GM21825 (cell line): ENCODE results near the gene RBM39.
"Not testable (repeated sequence)": the region's sequence is repeated elsewhere in the genome, so short reads cannot be mapped to it uniquely, and the experiment has no call there.

ENCODE experiments used
- ATAC-seq: cut with Tn5 transposase; IDR thresholded peaks from one replicate; pipeline ENCODE4 v1.9.1; 2021; ENCODE audit warnings: mild to moderate bottlenecking, moderate library complexity; ENCODE audit not compliant: unreplicated experiment

RBM39 gene

GRCh38 chr20:35729283-35729807 lies 12.7 kb downstream of the RBM39 start:
- no peak for ATAC-seq

DNA sequence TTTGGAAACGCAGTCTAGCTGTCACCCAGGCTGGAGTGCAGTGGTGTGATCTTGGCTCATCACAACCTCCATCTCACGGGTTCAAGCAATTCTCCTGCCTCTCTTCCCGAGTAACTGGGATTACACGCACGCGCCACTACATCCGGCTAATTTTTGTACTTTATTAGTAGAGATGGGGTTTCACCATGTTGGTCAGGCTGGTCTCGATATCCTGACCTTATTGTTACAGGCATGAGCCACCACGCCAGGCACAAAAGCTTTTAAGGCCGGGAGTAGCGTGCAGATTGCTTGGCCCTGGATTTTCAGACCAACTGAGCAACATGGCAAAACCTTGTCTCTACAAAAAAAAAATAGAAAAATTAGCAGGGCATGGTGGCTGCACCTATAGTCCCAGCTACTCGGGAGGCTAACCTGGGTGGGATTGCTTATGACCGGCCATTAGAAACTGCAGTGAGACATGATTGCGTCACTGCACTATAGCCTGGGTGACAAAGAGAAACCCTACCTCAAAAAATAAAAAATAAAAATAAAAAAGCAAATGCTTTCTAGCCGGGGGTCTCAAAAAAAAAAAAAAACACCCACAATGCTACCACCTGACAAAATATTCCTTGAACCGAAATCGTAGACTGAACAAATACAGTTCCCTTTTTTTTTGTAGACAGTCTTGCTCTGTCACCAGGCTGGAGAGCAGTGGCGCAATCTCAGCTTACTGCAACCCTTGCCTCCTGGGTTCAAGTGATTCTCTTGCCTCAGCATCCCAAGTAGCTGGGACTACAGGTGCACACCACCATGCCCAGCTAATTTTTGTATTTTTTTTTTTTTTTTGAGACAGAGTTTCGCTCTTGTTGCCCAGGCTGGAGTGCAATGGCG lies 15.0 kb downstream of the RBM39 start:
- no peak for ATAC-seq

GRCh38 chr20:35724321-35725230 lies 17.5 kb downstream of the RBM39 start:
- ATAC-seq, result no peak

GRCh38 chr20:35723652-35724320 lies 18.3 kb downstream of the RBM39 start:
- not testable (repeated sequence) for ATAC-seq

- not testable (repeated sequence) for ATAC-seq
Measured at GRCh38 chr20:35723275-35723639, 18.8 kb downstream of the RBM39 start.

- no peak for ATAC-seq
Measured at GRCh38 chr20:35721621-35722020, 20.4 kb downstream of the RBM39 start.

- ATAC-seq, result no peak
Measured at GRCh38 chr20:35721219-35721618, 20.8 kb downstream of the RBM39 start.

- no peak for ATAC-seq
Measured at GRCh38 chr20:35720165-35721123, 21.6 kb downstream of the RBM39 start.

GRCh38 chr20:35719717-35720116 lies 22.3 kb downstream of the RBM39 start:
- ATAC-seq, result no peak

DNA sequence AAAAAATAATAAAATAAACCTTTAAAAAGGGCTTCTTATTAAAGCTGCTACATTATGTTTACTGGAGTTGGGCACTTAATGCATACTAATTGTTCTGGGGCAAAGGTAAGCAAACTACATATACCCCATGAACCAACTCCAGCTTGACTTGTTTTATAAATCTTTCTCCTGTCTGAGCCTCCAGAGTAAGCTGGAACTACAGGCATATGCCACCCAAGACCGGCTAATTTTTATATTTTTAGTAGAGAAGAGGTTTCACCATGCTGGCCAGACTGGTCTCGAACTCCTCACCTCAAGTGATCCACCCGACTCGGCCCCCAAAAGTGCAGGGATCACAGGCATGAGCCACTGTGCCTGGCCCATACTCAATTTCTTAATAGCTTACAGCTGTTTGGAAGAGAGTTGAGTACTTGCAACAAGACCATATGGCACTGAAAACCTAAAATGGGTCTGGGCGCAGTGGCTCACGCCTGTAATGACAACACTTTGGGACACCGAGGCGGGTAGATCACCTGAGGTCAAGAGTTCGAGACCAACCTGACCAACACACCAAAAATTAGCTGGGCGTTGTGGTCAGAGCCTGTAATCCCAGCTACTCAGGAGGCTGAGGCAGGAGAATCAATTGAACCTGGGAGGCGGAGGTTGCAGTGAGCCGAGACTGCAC lies 23.0 kb downstream of the RBM39 start:
- ATAC-seq, result no peak

- not testable (repeated sequence) for ATAC-seq
Measured at GRCh38 chr20:35718321-35718720, 23.7 kb downstream of the RBM39 start.

- ATAC-seq, result no peak
Measured at GRCh38 chr20:35716330-35716729, 25.7 kb downstream of the RBM39 start.

DNA sequence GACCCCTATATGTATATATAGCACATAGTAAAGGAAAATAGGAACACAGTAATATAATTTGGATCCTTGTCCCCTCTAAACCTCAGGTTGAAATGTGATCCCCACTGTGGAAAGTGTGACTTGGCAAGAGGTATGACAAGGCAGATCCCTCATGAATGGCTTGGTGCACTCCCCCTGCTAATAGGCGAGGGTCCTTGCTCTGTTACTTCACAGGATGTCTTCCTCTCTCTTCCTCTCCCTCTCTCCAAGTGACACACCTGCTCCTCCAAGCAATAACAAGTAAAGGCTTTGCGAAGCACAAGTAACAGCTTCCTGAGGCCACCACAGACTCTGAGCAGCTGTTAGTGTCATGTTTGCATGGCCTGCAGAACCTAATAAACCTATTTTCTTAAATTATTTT lies 26.4 kb downstream of the RBM39 start:
- no peak for ATAC-seq

DNA sequence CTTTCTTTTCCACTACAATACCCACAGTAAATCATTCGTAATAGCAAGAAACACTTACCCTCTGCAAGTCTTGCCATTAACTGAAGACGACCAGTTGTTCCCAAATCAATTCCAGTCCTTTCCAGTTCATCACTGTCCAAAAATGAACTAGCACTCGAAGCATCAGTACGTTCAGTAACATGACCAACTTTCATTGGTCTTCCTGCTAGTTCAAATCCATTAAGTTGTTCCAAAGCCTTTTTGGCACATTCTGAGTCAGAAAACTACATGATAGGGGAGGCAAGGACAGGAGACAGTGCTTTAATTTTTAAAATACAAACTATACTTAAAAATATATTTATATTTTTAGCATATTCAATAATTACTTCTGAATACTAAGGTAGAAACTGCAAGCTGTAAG lies 27.9 kb downstream of the RBM39 start:
- ATAC-seq, result no peak

DNA sequence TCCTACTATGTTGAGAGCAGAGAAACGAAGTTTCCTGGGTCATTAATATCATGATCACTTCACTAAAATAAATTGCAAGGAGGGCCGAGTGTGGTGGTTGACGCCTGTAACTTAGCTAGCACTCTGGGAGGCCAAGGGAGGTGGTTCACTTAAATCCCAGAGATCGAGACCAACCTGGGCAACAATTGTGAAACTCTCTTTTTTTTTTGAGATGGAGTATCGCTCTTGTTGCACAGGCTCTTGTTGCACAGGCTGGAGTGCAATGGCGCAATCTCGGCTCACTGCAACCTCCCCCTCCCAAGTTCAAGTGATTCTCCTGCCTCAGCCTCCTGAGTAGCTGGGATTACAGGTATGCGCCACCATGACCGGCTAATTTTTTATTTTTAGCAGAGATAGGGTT lies 28.9 kb downstream of the RBM39 start:
- not testable (repeated sequence) for ATAC-seq

- ATAC-seq, result no peak
Measured at GRCh38 chr20:35711588-35712209, 30.4 kb downstream of the RBM39 start.

DNA sequence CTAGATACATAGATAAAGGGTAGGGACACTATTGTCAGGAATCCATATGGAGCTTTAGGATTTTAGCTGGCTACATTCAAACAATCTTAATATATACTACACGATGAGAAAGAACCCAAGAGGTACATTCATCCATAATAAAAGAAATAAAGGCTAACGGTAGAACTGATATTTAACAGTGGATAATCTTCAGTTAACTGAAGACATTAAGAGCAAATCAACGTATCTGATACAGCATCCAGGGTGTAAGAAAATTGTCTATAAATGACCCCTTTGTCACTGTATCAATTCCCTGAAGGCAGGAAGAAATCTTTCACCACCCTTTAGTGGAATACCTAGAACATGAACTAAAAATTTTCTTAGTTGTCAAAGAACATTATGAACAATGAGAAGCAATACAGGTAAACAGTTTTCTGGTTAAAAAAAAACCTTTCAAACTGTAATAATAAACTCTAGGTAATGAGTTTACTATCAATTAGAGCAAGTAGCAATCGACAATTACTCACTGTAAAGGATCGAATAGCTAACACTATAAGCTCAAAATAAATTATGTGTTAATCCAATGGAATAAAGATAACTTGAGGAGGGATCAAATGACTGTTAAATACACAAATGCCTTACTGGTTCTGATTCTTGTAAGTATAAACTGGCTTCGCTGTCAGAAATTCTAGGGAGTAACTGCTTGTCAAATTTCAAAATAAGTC lies 31.0 kb downstream of the RBM39 start:
- ATAC-seq, result no peak

- ATAC-seq, result no peak
Measured at GRCh38 chr20:35710039-35710438, 32.0 kb downstream of the RBM39 start.
